DND-41 (cell line): ENCODE results near the gene SOX5.

ENCODE experiments used
- EZH2 ChIP-seq: IDR thresholded peaks from 3 replicates; pipeline ENCODE4 v1.6.1; 2012; ENCODE audit warnings: borderline replicate concordance, low read depth, mild to moderate bottlenecking, moderate library complexity, low read length, inconsistent platforms; ENCODE audit not compliant: severe bottlenecking
- TF ChIP-seq, protein P1 (sequence below): IDR thresholded peaks from 2 replicates; pipeline ENCODE4 v1.5.1; 2012; ENCODE audit warnings: borderline replicate concordance, low read length, moderate library complexity, mild to moderate bottlenecking; ENCODE audit not compliant: poor library complexity, severe bottlenecking; ENCODE audit errors: extremely low read depth

DNA sequence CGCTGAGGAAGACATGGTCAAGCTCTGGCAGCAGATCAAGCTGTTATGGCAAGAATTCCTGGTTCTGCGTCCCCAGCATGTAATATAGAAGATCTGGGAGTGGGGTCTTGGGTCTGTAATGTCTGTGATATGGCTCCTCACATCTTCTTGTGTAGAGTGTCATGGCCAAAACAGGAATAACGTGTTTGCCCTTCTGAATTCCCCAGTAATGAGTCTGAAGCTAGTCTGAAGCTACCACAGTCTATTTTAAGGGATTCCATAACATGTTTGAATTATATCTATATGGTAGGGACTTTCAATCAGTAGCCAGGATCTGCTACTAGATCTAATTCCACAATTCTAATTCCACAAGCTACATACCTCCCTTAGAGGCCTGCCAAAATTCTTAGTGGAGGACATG lies 31.4 kb upstream of the SOX5 start:
- TF ChIP-seq, protein P1, sequence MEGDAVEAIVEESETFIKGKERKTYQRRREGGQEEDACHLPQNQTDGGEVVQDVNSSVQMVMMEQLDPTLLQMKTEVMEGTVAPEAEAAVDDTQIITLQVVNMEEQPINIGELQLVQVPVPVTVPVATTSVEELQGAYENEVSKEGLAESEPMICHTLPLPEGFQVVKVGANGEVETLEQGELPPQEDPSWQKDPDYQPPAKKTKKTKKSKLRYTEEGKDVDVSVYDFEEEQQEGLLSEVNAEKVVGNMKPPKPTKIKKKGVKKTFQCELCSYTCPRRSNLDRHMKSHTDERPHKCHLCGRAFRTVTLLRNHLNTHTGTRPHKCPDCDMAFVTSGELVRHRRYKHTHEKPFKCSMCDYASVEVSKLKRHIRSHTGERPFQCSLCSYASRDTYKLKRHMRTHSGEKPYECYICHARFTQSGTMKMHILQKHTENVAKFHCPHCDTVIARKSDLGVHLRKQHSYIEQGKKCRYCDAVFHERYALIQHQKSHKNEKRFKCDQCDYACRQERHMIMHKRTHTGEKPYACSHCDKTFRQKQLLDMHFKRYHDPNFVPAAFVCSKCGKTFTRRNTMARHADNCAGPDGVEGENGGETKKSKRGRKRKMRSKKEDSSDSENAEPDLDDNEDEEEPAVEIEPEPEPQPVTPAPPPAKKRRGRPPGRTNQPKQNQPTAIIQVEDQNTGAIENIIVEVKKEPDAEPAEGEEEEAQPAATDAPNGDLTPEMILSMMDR, result no peak
- no peak for TF ChIP-seq EZH2
